KG1 (cell line): ENCODE data around the gene SEZ6L2.
"Not testable (repeated sequence)": the region's sequence is repeated elsewhere in the genome, so short reads cannot be mapped to it uniquely, and the experiment has no call there.

ENCODE experiments used
- DNase-seq: peaks from one replicate; lab custom pipeline; 2025; lab: John Stamatoyannopoulos, UW

The SEZ6L2 gene

GRCh38 chr16:29857133-29857760 lies 42.1 kb downstream of the SEZ6L2 start:
- no peak for DNase-seq

GRCh38 chr16:29854520-29855100 lies 44.7 kb downstream of the SEZ6L2 start:
- no peak for DNase-seq

GRCh38 chr16:29852654-29853053 lies 46.7 kb downstream of the SEZ6L2 start:
- DNase-seq: no peak

- DNase-seq: no peak
Observed at GRCh38 chr16:29850998-29851397, 48.4 kb downstream of the SEZ6L2 start.

GRCh38 chr16:29849505-29849904 lies 49.8 kb downstream of the SEZ6L2 start:
- no peak for DNase-seq

- peak; percentile 8 for DNase-seq
Observed at GRCh38 chr16:29848420-29849297, 50.7 kb downstream of the SEZ6L2 start.

- no peak for DNase-seq
Observed at GRCh38 chr16:29845656-29846055, 53.7 kb downstream of the SEZ6L2 start.

GRCh38 chr16:29844575-29845331 lies 54.6 kb downstream of the SEZ6L2 start:
- no peak for DNase-seq

GRCh38 chr16:29843931-29844330 lies 55.4 kb downstream of the SEZ6L2 start:
- no peak for DNase-seq

GRCh38 chr16:29842732-29843346 lies 56.5 kb downstream of the SEZ6L2 start:
- no peak for DNase-seq

GRCh38 chr16:29841631-29842030 lies 57.7 kb downstream of the SEZ6L2 start:
- DNase-seq: no peak

GRCh38 chr16:29840240-29840639 lies 59.1 kb downstream of the SEZ6L2 start:
- DNase-seq: no peak

- no peak for DNase-seq
Observed at GRCh38 chr16:29839822-29840221, 59.5 kb downstream of the SEZ6L2 start.

GRCh38 chr16:29837841-29838240 lies 61.5 kb downstream of the SEZ6L2 start:
- DNase-seq: no peak

GRCh38 chr16:29836623-29837022 lies 62.7 kb downstream of the SEZ6L2 start:
- no peak for DNase-seq

- no peak for DNase-seq
Observed at GRCh38 chr16:29835926-29836325, 63.4 kb downstream of the SEZ6L2 start.

GRCh38 chr16:29834079-29834478 lies 65.3 kb downstream of the SEZ6L2 start:
- DNase-seq: no peak

GRCh38 chr16:29833219-29833618 lies 66.1 kb downstream of the SEZ6L2 start:
- not testable (repeated sequence) for DNase-seq

GRCh38 chr16:29831490-29831889 lies 67.9 kb downstream of the SEZ6L2 start:
- DNase-seq: no peak

- DNase-seq: no peak
Observed at GRCh38 chr16:29830774-29831173, 68.6 kb downstream of the SEZ6L2 start.

- DNase-seq: no peak
Observed at GRCh38 chr16:29826342-29826695, 73.0 kb downstream of the SEZ6L2 start.
